ENCODE results near the gene DPF3.

DNA sequence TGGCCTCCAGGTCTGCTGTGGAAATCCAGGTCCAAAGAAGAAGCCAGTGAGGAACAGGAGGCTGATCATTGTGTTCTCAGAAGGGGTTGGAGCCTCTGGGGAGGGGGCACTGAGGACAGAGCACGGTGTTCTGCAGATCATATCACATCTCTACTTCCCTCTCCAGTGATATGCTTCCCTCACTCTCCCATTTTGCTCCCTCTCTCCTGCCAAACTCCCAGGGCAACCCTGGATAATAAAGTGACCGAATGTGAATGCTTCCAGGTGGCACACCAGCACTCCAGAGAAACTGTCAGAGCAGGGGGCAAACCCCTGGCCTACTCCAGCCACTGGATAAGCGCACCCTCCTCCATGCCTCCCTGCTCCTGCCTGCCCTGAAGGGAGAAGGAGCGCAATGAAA lies 57.8 kb downstream of the DPF3 start:
- TF ChIP-seq POLR2A (IDR thresholded peaks at IDR 0.05; ENCODE audit: low read depth, low read length) (no peak), TAF1 (IDR thresholded peaks at IDR 0.05; ENCODE audit: low read depth, low read length) (no peak), POU2F2 (IDR thresholded peaks at IDR 0.05; ENCODE audit: low read depth, low read length) (no peak), POLR2AphosphoS5 (IDR thresholded peaks at IDR 0.05; ENCODE audit: low read depth, low read length) (no peak), SPI1 (IDR thresholded peaks at IDR 0.05; ENCODE audit: low read depth, low read length) (no peak), PAX5 (IDR thresholded peaks at IDR 0.05; ENCODE audit: insufficient read depth, low read length, severe bottlenecking) (no peak)
